Left lung (tissue), 10 donors: ENCODE results near the gene ADGRA1. TPM values are rescaled to one million over a fixed set of nuclear protein-coding genes. Genes with fewer than 3 reads are reported as not detected.

ENCODE experiments used
- ATAC-seq: fragments of 200-7000 bp; cut with Tn5 transposase; one replicate; pipeline ENCODE4 v1.9.1; 2020; ENCODE audit warnings: moderate library complexity
- DNase-seq, 4 donors: peaks; one replicate each; pipeline ENCODE4 v3.0.0-alpha.2; 2013 to 2020
- H3K27ac ChIP-seq, 2 donors: fragments of 200-600 bp; sonication (generic) in 1 of 2; one replicate each; pipeline versions ENCODE4 v1.5.0 to v1.8.0; 2020 to 2021
- H3K27me3 ChIP-seq, 2 donors: fragments of 200-600 bp; sonication (generic) in 1 of 2; one replicate each; pipeline versions ENCODE4 v1.5.0 to v1.8.0; 2020 to 2021
- H3K36me3 ChIP-seq, 2 donors: fragments of 200-600 bp; sonication (generic) in 1 of 2; one replicate each; pipeline versions ENCODE4 v1.5.0 to v1.8.0; 2020 to 2021
- H3K4me1 ChIP-seq, 2 donors: fragments of 200-600 bp; one replicate each; pipeline ENCODE4 v1.8.0; 2021
- H3K4me3 ChIP-seq, 2 donors: fragments of 200-600 bp; sonication (generic) in 1 of 2; one replicate each; pipeline versions ENCODE4 v1.5.0 to v1.8.0; 2020 to 2021; ENCODE audit warnings: mild to moderate bottlenecking in 1 of 2
- H3K9me3 ChIP-seq, 2 donors: fragments of 200-600 bp; sonication (generic) in 1 of 2; one replicate each; pipeline versions ENCODE4 v1.5.0 to v1.8.0; 2020 to 2021
- intact Hi-C, 2 donors: fragments of 100-400 bp; cut with DNase I; formaldehyde crosslinking; loops; one replicate each; pipeline versions ENCODE4 v1.11.2 to v1.14.2; 2022
- polyA plus RNA-seq, 6 donors: library from polyadenylated mRNA; unstranded; fragments of 120-200 nt; gene quantifications; one replicate each; pipeline ENCODE4 v1.2.1, GENCODE V29; 2013; ENCODE audit not compliant: insufficient read length in 6 of 6
- total RNA-seq, 2 donors: library from RNA; stranded (reverse); fragmentation: NEBNext Ultra II Directional; extraction: Animal tissue kit (Norgen Biotek cat#: 25700); gene quantifications; one replicate each; pipeline ENCODE4 v1.2.1, GENCODE V29; 2021
- TF ChIP-seq, protein P1 (sequence below), 2 donors: fragments of 200-600 bp; sonication (generic) in 1 of 2; IDR thresholded peaks; one replicate each; pipeline versions ENCODE4 v1.5.0 to v1.8.0; 2021; ENCODE audit warnings: antibody characterized with exemption in 2 of 2
- donor health status: DM: no; HTN: yes; CAD: no.
- donor health status: DM: no; HTN: no; CAD: no.

The ADGRA1 gene
- total and polyA plus RNA-seq, 8 donors = 0.07 to 0.24 (median 0.09) TPM; not detected in 1

- H3K36me3 ChIP-seq = no peaks in the 10 kb centered on the region
- intact Hi-C loops = loop anchor here in 1 of 2 donors (10.0 kb wide), 1 partner anchor 178 kb away; the partner anchor contains the start of gene CFAP46
- DNase-seq (peak in 1 of 4 donors; percentile 47), ATAC-seq (no peak)
- no peak overlapping the region for H3K27ac ChIP-seq
- TF ChIP-seq, protein P1, sequence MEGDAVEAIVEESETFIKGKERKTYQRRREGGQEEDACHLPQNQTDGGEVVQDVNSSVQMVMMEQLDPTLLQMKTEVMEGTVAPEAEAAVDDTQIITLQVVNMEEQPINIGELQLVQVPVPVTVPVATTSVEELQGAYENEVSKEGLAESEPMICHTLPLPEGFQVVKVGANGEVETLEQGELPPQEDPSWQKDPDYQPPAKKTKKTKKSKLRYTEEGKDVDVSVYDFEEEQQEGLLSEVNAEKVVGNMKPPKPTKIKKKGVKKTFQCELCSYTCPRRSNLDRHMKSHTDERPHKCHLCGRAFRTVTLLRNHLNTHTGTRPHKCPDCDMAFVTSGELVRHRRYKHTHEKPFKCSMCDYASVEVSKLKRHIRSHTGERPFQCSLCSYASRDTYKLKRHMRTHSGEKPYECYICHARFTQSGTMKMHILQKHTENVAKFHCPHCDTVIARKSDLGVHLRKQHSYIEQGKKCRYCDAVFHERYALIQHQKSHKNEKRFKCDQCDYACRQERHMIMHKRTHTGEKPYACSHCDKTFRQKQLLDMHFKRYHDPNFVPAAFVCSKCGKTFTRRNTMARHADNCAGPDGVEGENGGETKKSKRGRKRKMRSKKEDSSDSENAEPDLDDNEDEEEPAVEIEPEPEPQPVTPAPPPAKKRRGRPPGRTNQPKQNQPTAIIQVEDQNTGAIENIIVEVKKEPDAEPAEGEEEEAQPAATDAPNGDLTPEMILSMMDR (IDR thresholded peaks at IDR 0.05) = no peak
- peaks cover 0 to 12% of the 10 kb centered on the region in 2 donors for H3K9me3 ChIP-seq
- peaks cover 0 to 53% of the 10 kb centered on the region in 2 donors for H3K27me3 ChIP-seq
- H3K4me1 ChIP-seq = no peaks in the 10 kb centered on the region
- no peak overlapping the region for H3K4me3 ChIP-seq
Measured at GRCh38 chr10:133123050-133123745, 35.5 kb downstream of the ADGRA1 start.

- Histone ChIP-seq H3K9me3 (peaks cover 0 to 9% of the 10 kb centered on the region in 2 donors), H3K4me3 (no peak overlapping the region), H3K36me3 (no peaks in the 10 kb centered on the region), H3K27me3 (peaks cover 0 to 53% of the 10 kb centered on the region in 2 donors), H3K4me1 (no peaks in the 10 kb centered on the region), H3K27ac (no peak overlapping the region)
- intact Hi-C loops = loop anchor here in 1 of 2 donors (10.0 kb wide), 1 partner anchor 179 kb away; the partner anchor contains the start of gene CFAP46
- DNase-seq = peak in 1 of 4 donors; percentile 54
- TF ChIP-seq, protein P1 (IDR thresholded peaks at IDR 0.05) = no peak
- no peak for ATAC-seq
Measured at GRCh38 chr10:133123746-133124356, 36.1 kb downstream of the ADGRA1 start.

- H3K4me1 ChIP-seq = no peaks in the 10 kb centered on the region
- ATAC-seq (peak; percentile 91), DNase-seq (peak; percentile 15 to 87 (median 22))
- no peak overlapping the region for H3K4me3 ChIP-seq
- intact Hi-C loops = loop anchor here in 1 of 2 donors (10.0 kb wide), 1 partner anchor 180 kb away; the partner anchor contains the start of gene CFAP46
- H3K36me3 ChIP-seq = no peaks in the 10 kb centered on the region
- peaks cover 0 to 59% of the 10 kb centered on the region in 2 donors for H3K27me3 ChIP-seq
- H3K27ac ChIP-seq = no peak overlapping the region
- TF ChIP-seq, protein P1 (IDR thresholded peaks at IDR 0.05) = peak; percentile 51 to 66
- peaks cover 0 to 4% of the 10 kb centered on the region in 2 donors for H3K9me3 ChIP-seq
Measured at GRCh38 chr10:133124357-133125211, 36.9 kb downstream of the ADGRA1 start.

DNA sequence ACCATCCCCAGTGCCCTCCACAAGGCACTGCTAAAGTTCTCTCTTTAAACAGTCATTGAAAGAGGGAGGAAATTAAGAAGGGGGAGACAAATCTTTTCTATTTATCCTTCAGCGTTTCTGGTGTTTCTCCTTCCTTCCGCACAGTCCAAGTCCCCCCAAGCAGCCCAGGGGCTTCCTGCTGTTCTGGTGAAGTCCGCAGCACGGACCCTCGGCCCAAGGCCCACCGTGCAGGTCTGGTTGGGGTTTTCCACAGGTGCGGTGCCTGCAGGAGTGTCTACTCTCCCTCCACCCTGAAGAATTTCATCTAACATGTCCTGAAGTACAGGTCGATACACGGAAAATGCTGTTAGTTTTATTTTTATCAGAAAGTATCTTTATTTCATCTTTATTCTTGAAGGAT lies 38.2 kb downstream of the ADGRA1 start:
- intact Hi-C loops = loop anchor here in 1 of 2 donors (10.0 kb wide), 1 partner anchor 181 kb away; the partner anchor contains the start of gene CFAP46
- ATAC-seq = no peak
- TF ChIP-seq, protein P1 (IDR thresholded peaks at IDR 0.05) = no peak

More for the DNA sequence above, 38.2 kb downstream of the ADGRA1 start:
- DNase-seq = peak in 1 of 4 donors; percentile 55
- peaks cover 0 to 64% of the 10 kb centered on the region in 2 donors for H3K27me3 ChIP-seq
- H3K36me3 ChIP-seq = no peaks in the 10 kb centered on the region
- no peak overlapping the region for H3K4me3 ChIP-seq
- no peak overlapping the region for H3K27ac ChIP-seq
- H3K9me3 ChIP-seq = peaks cover 0 to 4% of the 10 kb centered on the region in 2 donors
- no peaks in the 10 kb centered on the region for H3K4me1 ChIP-seq
